HG02885 (cell line): ENCODE measurements around the gene GSTP1.

Experiments
- ATAC-seq: cut with Tn5 transposase; IDR thresholded peaks from one replicate; pipeline ENCODE4 v1.9.1; 2021; ENCODE audit warnings: mild to moderate bottlenecking; ENCODE audit not compliant: unreplicated experiment, poor library complexity

Gene GSTP1

DNA sequence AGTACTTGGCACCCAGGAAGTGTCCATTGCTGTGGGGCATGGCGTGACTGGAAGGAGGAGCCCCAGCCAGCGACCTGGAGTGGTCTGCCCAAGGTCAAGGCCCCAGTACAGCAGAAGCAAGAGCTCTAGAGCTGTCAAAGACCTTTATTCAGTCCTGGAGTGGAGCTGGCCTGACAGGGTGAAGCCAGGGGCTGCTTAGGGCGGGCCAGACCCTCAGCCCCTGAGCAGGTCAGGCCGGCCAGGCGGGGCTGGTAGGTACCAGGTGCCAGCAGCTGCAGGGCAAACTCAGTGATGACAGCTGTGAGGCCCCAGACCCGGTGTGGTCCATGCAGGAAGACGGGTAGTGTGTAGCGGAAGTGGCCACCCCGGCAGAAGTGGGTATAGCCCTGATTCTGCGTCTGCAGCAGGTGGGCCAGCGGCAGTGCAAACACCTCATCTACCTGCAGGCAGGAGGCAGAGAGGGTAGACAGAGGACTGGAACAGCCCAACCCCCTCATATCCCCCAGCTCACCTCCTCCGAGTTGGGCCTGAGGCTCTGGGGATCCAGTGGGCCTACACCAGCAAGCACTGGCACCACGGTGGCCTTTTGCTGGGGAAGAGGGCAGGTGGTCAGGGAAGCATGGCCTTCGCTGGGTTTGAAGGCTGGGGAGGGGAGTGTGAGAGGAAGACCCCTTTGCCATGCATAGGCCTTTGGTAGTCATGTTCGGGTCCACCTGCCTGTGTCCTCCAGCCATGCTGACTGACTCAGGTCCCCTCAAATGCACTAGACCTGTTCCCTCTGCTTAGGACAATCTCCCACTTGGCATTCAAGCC lies 44.4 kb downstream of the GSTP1 start:
- no peak for ATAC-seq

- no peak for ATAC-seq
Measured at GRCh38 chr11:67628710-67629385, 45.2 kb downstream of the GSTP1 start.

DNA sequence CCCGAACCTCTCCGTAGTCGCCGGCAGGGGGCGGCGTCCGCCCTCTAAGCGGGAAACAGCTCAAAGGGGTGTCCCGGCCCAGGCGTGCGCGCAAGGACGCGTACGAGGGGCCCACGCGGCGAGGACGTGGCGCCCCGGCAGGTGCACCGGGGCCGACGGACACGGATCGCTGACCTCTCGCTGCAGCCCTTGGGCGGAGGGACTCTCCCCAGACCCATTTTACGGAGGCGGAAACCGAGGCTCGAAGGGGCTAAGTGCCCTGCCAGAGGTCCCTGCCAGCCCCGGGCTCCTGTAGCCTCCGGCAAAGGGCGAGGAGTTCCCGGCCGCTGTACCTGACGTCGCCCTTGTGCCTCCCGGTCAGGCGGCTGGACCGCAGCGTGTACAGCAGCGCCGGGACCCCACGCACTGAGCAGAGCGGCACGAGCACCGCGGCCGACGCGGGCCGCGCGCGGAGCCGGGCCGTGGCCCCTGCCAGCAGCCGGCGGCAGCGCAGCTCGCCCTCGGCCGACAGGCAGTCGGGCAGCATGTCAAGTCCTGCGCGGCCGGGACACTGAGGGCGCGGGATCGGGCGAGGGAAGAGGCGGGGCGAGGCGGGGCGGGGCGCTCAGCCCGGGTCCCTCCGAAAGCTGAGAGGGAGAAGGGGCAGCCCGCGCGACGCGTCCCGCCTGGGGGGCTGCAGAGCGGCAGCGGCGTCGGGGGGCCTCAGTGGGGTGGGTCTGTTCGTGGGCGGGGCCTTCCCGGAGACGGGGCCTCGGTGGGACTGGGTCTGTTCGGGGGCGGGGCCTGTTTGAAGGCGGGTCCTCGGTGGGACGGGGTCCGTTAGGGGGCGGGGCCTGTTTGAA lies 46.0 kb downstream of the GSTP1 start, which contains the start of gene NUDT8:
Gene NUDT8 (minus strand): TSS at position 552 of the 842 bp plus-strand sequence. CDS start 26 bp downstream, at position 526.
- peak; percentile 40 for ATAC-seq

GRCh38 chr11:67630228-67630942 lies 46.8 kb downstream of the GSTP1 start:
- peak; percentile 68 for ATAC-seq

DNA sequence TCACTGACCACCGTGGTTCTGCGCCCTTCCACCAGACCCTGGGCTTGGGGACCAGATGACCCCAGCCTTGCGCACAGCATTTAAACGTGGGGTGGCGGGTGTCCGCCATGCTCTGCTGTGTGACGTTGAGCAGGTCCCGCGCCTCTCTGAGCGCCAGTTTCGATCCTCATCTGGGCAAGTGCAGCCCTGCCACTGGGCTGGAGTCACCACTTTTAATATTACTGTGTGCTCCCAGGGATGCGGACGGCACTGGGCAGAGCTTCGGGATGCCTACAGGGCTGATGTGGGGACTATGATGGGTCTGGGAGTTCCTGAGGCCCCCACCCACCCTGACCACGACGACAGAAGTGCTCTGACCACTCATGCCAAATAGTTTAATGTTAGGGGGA lies 47.3 kb downstream of the GSTP1 start:
- no peak for ATAC-seq

DNA sequence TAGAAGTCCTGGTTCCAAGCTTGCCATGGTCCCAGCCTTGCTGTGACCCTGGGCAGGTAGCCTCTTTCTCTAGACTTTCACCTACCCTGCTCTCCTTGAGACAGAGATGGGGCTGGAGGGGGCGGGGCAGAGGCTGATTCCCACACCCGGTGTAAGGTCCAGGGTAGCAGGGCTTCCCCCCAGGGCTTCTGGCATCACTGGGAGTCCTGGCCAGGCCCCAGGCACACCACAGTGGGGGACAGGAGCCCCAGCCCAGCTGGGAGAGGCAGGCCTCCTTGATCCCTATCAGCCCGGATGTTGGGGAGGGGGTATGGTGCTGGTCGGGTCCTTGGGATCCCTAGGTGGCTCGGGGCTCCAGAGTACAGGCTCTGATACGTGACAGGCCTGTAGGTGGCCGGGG lies 47.8 kb downstream of the GSTP1 start:
- no peak for ATAC-seq

- no peak for ATAC-seq
Measured at GRCh38 chr11:67631853-67632174, 48.2 kb downstream of the GSTP1 start.

- no peak for ATAC-seq
Measured at GRCh38 chr11:67632175-67632981, 48.8 kb downstream of the GSTP1 start.

GRCh38 chr11:67632982-67633755 lies 49.6 kb downstream of the GSTP1 start:
- ATAC-seq: no peak

GRCh38 chr11:67633758-67634365 lies 50.2 kb downstream of the GSTP1 start:
- no peak for ATAC-seq

GRCh38 chr11:67634366-67635230 lies 51.0 kb downstream of the GSTP1 start:
- no peak for ATAC-seq

GRCh38 chr11:67635231-67635521 lies 51.6 kb downstream of the GSTP1 start:
- ATAC-seq: no peak
